ENCODE data around the gene MPI.
"Not testable (repeated sequence)": the region's sequence is repeated elsewhere in the genome, so short reads cannot be mapped to it uniquely, and the experiment has no call there.

DNA sequence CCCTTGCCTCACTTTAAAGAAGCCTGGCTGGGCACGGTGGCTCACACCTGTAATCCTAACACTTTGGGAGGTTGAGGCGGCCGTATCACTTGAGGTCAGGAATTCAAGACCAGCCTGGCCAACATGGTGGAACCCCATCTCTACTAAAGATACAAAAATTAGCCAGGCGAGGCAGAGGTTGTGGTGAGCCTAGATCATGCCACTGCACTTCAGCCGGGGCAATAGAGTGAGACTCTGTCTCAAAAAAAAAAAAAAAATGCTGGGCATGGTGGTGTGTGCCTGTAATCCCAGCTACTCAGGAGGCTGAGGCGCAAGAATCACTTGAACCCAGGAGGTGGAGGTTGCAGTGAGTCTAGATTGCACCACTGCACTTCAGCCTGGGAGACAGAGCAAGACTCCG, 4.5 kb downstream of the MPI start:
- not testable (repeated sequence) for TF ChIP-seq POLR2A, POLR2AphosphoS5 (IDR thresholded peaks at IDR 0.05; ENCODE audit: low read depth, low read length)

Measured in GM12892 (cell line).